GM18502 (cell line): Measurements from ENCODE around the gene TMEM183A.
"Not testable (repeated sequence)": the region's sequence is repeated elsewhere in the genome, so short reads cannot be mapped to it uniquely, and the experiment has no call there.

Experiments
- ATAC-seq: cut with Tn5 transposase; IDR thresholded peaks from one replicate; pipeline ENCODE4 v1.9.1; 2021; ENCODE audit warnings: mild to moderate bottlenecking; ENCODE audit not compliant: unreplicated experiment, poor library complexity

The TMEM183A gene

GRCh38 chr1:202986120-202986519 is 21.1 kb upstream of the TMEM183A start:
- not testable (repeated sequence) for ATAC-seq

GRCh38 chr1:202987255-202987654 is 19.9 kb upstream of the TMEM183A start:
- ATAC-seq: no peak

DNA sequence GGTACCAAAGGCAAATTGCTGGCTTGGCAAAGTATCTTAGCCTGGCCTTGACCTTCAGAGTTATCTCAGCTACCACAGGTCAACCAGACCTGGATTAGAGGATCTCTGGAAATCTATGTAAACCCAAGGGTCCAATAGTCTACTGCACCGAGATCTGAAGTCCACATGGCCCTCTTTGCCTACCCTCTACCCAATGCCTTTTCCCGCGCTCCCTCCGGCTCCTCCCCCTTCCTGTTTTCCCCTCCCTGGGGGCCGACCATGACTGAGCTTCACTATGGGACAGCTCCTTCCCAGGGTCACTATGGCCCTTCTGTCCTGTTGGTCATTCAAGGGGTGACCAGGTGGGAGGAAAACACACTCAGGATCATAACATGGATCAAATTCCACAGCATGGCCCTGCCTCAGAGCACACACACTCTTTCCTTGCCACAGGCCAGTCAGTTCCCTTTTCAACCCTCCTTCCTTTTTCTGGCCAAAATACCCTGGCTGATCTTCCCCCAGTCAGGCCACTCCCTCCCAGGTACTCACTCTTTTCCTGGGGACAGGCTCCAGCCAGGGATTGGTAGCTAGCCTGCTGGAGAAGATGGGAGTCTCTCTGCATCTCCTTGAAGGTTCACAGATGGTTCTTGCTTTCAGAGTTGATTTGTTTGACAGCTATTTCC is 19.1 kb upstream of the TMEM183A start:
- no peak for ATAC-seq

- ATAC-seq: no peak
Measured at GRCh38 chr1:202989879-202990278, 17.3 kb upstream of the TMEM183A start.

DNA sequence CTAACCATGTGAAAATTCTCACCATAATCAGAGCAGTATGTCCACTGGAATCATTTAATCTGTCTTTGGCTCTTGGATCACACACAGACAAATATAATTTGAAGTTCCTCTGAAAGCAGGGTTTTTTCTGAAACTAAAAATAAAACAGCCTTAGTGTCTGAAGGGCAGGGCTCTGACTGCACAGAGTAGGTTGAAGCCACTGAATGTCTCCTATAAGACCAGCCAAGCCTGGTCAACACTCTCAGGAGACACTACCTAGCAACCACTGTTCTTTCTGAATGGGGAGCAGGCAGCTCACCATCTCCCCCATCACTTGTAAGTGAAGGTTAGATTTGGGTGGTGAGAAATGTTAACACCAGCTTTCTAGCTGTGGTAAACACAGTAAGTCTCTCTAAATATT is 16.1 kb upstream of the TMEM183A start:
- ATAC-seq: no peak

GRCh38 chr1:202994756-202995155 is 12.4 kb upstream of the TMEM183A start:
- ATAC-seq: no peak

DNA sequence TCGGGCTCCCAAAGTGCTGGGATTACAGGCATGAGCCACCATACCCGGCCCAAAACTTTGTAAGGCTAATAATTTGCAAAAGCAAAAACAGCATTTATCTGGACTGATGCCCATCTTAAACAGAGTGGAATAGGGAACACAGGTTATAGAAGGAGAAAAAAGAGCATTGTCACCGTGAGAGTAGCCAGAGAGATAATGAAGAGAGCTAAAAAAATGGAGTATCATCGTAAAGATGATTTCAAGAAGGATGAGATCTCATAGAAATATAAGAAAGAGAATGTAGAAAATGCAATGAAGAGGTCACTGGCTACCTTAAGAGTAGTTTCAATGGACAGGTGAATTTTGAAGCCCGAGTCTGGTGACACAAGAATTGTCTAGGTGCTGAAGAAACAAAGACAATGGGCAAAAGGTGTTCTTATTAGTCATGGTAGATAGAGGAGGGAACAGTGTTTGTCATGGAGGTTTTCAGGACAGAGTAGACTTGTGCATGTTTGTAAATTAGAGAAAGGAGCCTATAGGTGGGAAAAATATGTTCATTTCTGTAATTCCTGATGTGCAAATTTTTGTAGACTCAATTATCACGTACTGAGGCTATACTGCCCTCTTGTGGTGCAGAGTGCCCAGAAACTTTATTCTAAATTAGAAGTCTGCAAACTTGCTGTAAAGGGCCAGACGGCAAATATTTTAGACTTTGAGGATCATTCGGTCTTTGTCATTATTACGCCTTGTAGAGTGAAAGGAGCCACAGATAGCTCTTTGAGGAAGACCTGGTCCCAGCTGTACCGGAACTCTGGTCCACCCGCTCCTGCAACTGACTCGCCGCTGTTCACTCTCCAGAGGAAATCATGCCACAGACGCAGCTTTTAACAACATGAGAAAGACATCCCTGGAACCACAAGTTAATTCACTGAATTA is 8.1 kb upstream of the TMEM183A start:
- ATAC-seq: no peak

- no peak for ATAC-seq
Measured at GRCh38 chr1:203000217-203000944, 6.8 kb upstream of the TMEM183A start.

GRCh38 chr1:203001986-203002385 is 5.2 kb upstream of the TMEM183A start:
- ATAC-seq: no peak

DNA sequence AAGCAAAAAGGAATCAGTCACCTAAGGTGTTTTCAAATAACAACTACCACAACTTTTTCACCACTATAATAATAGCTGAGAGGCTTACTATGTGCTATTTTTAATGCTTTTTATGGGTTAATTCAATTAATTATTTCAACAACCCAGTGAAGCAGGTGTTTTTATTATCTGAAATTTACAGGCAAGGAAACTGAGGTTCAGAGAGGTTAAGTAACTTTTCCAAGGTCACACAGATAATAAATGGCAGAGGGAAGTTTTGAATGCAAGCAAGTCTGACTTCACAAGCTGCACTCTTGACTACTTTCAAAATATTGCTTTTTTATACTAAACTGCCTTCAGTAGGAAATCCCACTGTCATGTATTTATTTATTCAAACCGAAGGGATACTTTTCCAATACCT is 4.2 kb upstream of the TMEM183A start:
- ATAC-seq: no peak

- not testable (repeated sequence) for ATAC-seq
Measured at GRCh38 chr1:203005395-203006142, 1.6 kb upstream of the TMEM183A start.

DNA sequence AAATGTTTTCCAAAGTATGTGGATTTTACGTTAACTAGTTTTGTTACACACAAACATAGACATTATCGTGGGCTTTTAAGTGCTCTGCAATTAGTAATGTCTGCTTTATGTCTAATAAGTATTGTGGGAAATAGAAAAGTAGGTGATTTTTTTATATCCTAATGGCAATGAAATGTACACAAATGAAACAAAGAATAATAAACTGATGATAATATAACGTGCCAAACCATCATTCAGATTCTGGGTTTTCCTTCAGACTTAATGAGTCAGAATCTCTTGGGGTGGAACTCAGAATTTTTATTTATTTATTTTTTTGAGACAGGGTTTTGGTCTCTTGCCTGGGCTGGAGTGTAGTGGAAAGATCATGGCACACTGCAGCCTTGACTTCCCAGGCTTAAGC is 2.0 kb downstream of the TMEM183A start:
- ATAC-seq: no peak

DNA sequence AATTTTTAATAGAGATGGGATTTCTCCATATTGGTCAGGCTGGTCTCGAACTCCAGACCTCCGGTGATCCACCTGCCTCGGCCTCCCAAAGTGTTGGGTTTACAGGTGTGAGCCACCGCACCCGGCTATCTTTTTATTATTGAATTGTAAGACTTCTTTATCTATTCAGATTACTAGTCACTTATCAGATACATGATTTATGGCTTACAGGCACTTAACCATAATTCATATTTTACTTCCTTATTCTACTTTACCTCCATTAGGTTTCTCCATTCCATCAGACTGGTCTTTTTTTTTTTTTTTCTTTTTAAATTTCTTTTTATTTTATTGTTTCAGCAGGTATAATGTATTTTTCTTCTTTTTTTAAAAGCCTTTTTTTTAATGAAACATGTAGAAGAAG is 4.4 kb downstream of the TMEM183A start:
- no peak for ATAC-seq

DNA sequence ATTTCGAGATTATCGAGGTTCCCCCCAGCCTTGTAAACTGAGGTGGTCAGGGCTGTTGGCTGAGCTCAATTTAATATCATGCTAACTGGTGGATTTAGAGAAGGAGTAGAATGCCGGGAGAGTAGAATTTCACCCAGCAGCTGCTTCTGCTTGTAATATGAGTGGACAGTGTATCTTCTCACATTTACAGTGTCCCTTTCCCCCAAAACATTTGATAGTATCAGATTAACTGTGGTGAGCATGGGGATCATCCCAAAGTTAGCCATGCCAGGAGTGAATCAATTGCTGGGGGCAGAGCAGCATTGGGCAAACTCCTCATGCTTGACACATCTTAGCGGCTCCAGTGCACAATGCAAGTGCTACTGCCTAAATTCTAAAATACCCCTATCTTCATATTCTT is 9.9 kb downstream of the TMEM183A start:
- no peak for ATAC-seq

DNA sequence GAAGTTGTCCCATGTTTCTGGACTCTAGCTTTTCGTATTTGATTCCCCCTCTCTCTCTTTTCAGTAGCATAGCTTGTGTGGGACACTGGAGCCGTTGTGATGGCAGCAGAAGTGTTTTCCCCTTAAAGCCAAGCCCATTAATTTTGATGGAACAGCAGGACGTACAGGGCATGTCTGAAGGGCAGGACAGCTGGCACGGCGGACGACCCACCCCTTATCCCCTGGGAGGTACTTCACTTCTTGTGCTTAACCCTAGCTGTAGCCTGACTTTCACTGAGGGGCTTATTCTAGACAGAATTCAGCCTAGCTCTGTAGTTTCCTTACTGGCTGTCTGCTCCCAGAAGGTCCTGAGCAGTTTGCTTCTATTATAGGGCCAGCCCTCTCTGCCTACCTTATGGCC is 10.5 kb downstream of the TMEM183A start:
- no peak for ATAC-seq

DNA sequence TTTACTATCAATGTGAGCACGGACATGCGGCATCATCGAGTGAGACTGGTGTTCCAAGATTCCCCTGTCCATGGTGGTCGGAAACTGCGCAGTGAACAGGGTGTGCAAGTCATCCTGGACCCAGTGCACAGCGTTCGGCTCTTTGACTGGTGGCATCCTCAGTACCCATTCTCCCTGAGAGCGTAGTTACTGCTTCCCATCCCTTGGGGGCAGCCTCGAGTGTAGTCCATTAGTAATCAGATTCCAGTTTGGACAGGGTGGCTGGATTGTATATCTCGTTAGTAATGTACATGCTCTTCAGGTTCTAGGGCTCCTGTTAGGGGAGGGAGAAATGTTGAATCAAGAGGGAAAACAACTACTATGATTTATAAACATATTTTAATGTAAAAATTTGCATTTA is 15.7 kb downstream of the TMEM183A start:
- ATAC-seq: not testable (repeated sequence)

DNA sequence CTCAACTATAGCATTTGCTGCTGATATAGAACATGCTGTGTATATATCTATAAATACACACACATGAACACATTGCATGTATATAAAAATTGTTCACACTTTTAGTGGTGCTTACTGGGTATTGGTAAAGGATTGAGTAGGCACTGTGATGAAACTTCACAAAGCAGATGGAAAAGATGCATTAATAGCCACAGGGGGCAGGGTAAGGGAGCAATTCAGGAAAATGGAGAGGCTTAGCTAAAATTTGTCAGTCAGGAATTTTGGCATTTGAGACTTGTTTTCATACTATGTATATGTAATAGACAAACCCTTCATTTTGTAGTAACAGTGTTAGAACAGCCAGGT is 18.5 kb downstream of the TMEM183A start:
- no peak for ATAC-seq

GRCh38 chr1:203026031-203026665 is 19.0 kb downstream of the TMEM183A start, which contains the start of gene PPFIA4:
Gene PPFIA4, plus strand, starts transcription at chr1:203026491. Its CDS starts 12,518 bp downstream, at chr1:203039009.
- peak; percentile 83 for ATAC-seq

DNA sequence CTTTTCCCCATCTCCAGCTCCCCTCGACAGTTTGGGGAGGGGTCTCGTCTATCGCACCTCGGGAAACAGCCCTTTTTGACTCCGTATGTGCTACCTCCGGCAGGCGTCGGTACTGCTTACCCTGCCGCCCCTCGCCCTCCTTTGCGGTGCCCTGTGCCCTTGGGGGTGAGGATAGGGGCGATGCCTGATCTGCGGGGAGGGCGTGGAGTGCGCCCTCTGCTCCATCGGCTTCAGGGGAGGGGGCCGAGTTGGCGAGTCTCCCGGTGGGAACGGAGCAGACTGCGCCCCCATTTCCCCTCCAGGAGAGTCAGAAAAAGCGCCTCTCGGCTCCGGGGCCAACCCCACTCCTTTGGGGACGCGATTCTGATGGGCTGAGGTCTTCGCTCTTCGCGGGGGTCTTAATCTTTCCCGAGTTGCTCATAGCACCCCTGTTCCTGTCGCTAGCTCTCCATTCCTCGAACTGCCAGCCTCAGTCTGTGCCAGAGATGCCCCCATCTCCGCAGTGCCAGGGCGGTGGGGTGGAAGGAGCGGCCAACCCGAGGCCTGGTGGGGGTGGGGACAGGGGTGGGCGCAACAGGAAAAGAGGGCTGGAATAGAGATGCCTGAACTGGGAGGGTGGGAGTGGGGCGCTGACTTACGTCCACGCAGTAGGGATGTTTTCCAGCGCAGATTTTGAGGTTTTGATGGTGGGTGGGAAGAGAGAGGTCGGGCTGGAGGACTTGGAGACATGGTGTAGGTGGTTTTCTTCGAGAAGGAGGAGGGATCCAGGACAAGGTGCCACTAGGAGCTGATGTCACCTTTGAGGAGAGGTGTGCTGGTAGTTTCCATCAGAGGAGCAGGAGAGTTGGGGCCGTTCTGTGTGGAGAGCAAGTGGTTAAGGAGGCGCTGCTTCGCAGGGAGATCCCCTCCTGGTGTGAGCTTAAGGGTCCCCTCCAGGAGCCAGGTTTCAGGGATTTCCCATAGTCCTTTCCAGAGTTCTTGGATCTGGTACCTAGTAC is 19.8 kb downstream of the TMEM183A start:
- peak; percentile 34 for ATAC-seq
